GM10266 (cell line): ENCODE data around the gene ERBB2.
A peak's percentile ranks its signal among the peaks of the same experiment; 100 is the strongest.

Source experiments
- DNase-seq: peaks from one replicate; pipeline ENCODE4 v3.0.0; 2012; ENCODE audit errors: extremely low spot score
- TF ChIP-seq, protein P1 (sequence below): IDR thresholded peaks from 2 replicates; pipeline ENCODE4 v1.5.1; 2012; ENCODE audit warnings: mild to moderate bottlenecking, low read depth; ENCODE audit not compliant: control insufficient read depth, insufficient read depth; ENCODE audit errors: missing control alignments

The ERBB2 gene

DNA sequence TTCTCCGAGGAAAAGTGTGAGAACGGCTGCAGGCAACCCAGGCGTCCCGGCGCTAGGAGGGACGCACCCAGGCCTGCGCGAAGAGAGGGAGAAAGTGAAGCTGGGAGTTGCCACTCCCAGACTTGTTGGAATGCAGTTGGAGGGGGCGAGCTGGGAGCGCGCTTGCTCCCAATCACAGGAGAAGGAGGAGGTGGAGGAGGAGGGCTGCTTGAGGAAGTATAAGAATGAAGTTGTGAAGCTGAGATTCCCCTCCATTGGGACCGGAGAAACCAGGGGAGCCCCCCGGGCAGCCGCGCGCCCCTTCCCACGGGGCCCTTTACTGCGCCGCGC lies at the start of gene ERBB2:
TSS of gene ERBB2 (plus strand) at position 247 of the 330 bp plus-strand sequence. CDS start 175 bp downstream, outside the sequence.
- TF ChIP-seq, protein P1, sequence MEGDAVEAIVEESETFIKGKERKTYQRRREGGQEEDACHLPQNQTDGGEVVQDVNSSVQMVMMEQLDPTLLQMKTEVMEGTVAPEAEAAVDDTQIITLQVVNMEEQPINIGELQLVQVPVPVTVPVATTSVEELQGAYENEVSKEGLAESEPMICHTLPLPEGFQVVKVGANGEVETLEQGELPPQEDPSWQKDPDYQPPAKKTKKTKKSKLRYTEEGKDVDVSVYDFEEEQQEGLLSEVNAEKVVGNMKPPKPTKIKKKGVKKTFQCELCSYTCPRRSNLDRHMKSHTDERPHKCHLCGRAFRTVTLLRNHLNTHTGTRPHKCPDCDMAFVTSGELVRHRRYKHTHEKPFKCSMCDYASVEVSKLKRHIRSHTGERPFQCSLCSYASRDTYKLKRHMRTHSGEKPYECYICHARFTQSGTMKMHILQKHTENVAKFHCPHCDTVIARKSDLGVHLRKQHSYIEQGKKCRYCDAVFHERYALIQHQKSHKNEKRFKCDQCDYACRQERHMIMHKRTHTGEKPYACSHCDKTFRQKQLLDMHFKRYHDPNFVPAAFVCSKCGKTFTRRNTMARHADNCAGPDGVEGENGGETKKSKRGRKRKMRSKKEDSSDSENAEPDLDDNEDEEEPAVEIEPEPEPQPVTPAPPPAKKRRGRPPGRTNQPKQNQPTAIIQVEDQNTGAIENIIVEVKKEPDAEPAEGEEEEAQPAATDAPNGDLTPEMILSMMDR, result no peak
- no peak for DNase-seq

DNA sequence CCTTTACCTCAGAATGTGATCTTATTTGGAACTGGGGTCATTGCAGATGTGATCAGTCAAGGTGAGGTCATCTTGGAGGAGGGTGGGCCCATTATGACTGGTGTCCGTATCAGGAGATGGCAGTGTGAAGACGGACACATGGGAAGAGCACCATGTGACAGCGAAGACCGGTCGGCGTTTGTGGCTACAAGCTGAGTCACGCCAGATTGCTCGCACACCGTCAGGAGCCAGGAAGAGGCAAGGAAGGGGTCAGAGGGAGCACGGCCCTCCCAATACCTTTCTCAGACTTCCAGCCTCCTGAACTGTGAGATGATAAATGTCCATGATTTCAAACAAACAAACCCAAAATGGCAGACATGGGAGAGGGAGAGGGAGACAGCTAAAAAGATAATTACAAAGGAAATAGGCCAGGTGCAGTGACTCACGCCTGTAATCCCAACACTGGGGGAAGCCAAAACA lies 49.7 kb upstream of the ERBB2 start:
- TF ChIP-seq, protein P1, result no peak
- no peak for DNase-seq

DNA sequence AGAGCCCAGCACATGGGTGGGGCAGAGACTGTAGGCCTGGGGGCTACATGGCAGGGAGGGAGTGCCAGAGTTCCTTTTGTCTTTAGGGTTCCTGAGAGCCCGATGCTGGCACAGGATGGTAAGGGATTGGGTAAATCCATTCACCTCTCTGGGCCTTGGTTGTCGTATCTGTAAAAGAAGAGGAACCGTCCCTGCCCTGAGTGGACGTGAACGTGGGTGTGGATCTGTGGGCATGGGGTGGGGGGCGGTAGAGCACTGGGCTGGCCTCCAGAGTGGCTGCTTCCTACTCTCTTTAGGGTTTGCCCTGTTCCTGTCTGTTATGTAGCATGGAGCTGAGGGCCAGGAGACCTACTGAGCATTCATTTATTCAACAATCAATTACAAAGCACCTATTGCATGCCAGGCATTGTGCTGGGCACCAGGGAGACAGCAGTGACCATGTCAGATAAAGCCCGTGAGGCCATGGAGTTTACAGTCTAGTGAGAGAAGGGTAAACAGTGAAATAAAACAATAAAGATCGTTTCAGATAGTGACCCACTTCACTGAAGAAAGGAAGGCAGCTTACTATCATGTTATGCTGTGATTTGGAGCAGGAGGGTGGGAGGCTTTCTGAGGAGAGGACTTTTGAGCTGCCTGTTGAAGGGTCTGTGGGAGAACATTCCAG lies 47.8 kb upstream of the ERBB2 start:
- no peak for DNase-seq
- TF ChIP-seq, protein P1, result no peak

DNA sequence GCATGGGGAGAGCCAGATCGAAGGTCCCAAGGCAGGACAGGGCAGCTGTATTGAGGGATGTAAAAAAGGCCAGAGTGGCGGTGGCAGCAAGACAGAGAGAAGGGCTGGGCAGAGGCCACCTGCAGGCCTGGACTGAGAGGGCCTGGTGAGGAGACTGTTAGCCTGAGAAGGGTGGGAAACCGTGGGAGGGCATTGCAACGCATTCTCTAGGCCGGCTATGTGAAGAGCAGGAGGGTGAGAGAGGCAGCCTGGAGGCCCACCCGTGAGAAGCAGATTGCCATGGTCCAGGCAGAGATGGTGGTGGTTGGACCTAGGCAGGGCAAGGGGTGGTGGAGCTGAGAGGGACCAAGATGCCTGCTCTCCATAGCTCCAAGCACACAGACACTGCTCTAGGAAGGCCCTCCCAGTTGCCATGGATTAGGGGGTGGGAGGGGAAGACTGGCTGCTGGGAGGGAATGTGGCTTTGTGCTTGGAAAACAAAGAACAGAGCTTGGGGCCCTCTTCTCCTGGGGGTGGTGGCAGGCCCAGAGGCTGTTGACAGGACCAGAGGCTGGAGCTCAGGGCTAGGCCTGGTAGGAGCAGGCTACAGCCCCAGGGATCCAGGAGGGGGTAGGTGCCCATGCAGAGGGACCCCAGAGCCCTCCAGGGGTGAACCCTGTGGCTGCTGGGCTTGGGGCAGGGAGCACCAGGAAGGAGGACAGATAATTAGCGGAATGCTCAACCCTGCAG lies 47.1 kb upstream of the ERBB2 start:
- no peak for DNase-seq
- TF ChIP-seq, protein P1, result no peak

DNA sequence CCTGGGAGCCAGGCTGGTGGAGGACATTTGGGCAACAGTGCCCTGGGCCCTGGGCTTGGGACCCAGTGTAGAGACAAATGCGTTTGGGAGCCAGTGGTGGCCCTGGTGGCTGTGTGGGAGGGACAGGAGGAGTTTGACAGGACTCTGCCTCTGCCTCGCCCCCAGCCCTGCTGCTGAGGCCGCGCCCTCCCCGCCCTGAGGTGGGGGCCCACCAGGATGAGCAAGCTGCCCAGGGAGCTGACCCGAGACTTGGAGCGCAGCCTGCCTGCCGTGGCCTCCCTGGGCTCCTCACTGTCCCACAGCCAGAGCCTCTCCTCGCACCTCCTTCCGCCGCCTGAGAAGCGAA lies 46.6 kb upstream of the ERBB2 start:
- TF ChIP-seq, protein P1, result no peak
- DNase-seq, result no peak

DNA sequence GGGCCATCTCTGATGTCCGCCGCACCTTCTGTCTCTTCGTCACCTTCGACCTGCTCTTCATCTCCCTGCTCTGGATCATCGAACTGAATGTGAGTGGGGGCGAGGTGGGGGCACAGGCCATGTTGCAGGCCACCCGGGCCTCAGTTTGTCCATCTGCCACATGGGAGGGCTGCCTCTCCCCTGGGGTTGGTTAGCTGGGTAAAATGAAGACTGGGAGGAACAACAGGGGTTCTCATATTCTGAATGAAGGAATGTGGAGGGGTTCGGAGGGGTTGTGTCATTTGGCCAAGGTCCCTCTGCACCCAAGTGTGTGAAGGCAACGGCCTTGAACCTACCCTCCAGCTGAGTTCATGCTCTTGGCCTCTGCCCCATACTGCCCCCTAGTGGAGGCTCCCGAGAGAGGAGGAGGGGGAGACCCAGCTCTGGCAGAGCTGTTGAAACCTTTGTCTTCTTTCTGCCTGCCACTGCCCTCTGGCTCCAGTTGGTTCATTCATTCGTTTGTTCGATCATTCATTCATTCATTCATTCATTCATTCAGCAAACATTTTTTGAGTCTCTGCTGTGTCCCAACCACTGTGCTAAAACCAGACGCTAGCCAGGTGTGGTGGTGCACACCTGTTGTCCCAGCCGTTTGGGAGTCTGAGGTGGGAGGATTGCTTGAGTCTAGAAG lies 46.1 kb upstream of the ERBB2 start:
- DNase-seq, result peak; percentile 90
- TF ChIP-seq, protein P1, result peak; percentile 85

DNA sequence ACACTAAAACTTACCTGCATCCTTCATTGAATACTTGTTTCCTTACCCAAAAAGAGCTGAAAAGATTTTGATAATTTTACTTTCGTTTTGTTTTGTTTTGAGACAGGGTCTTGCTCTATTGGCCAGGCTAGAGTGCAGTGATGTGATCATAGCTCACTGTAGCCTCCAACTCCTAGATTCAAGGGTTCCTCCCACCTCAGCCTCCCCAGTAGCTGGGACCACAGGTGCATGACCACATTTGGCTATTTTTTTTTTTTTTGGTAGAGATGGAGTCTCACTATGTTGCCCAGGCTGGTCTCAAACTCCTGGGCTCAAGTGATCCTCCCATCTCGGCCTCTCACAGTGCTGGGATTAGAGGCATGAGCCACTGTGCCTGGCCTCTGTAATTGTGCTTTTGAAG lies 44.8 kb upstream of the ERBB2 start:
- no peak for DNase-seq
- TF ChIP-seq, protein P1, result no peak
